H1 (cell line): ENCODE data around the gene PRKN. TPM values are rescaled to one million over a fixed set of nuclear protein-coding genes. Genes with fewer than 3 reads are reported as not detected.
A peak's percentile ranks its signal among the peaks of the same experiment; 100 is the strongest.

Experiments
- CTCF ChIA-PET: fragments of 300-600 bp; sonication (Branson Sonifier 250); formaldehyde crosslinking; loops from one replicate; lab custom pipeline; 2021; ENCODE audit not compliant: partially characterized antibody; lab: Charles Lee
- POLR2A ChIA-PET: fragments of 300-600 bp; sonication (Branson Sonifier 250); formaldehyde crosslinking; loops from one replicate; lab custom pipeline; 2021; ENCODE audit warnings: inconsistent platforms; ENCODE audit not compliant: partially characterized antibody; lab: Charles Lee
- DNase-seq, 2 experiments: peaks; one replicate each; pipeline versions ENCODE4 v3.0.0 to v3.0.0-alpha.2; 2010 to 2022; ENCODE audit warnings: low spot score in 2 of 2, low read depth in 1 of 2, mixed read lengths in 1 of 2
- FAIRE-seq: peaks from 2 replicates; lab custom pipeline; 2011; peaks lifted over from hg19 to GRCh38; lab: Jason Lieb, UNC
- H2AFZ ChIP-seq: 2 replicates; pipeline ENCODE4 v1.8.1; 2012; ENCODE audit warnings: low read length, inconsistent platforms
- H2AK5ac ChIP-seq: 2 replicates; pipeline ENCODE4 v1.6.1; 2013; ENCODE audit warnings: low read depth, low read length
- H2BK120ac ChIP-seq: replicated peaks from 2 replicates; pipeline ENCODE3; 2013; ENCODE audit warnings: low read depth, low read length, inconsistent platforms
- H2BK12ac ChIP-seq: 2 replicates; pipeline ENCODE4 v1.6.1; 2013; ENCODE audit warnings: low read depth, low read length
- H2BK15ac ChIP-seq: 2 replicates; pipeline ENCODE4 v1.6.1; 2013; ENCODE audit warnings: low read length
- H2BK20ac ChIP-seq: 2 replicates; pipeline ENCODE4 v1.6.1; 2013; ENCODE audit warnings: low read length
- H2BK5ac ChIP-seq: 2 replicates; pipeline ENCODE4 v1.6.1; 2013; ENCODE audit warnings: low read depth, low read length
- H3K14ac ChIP-seq: 2 replicates; pipeline ENCODE4 v1.6.1; 2013; ENCODE audit warnings: inconsistent platforms; ENCODE audit not compliant: insufficient read length
- H3K18ac ChIP-seq: 2 replicates; pipeline ENCODE4 v1.6.1; 2013; ENCODE audit warnings: low read length; ENCODE audit errors: extremely low read depth
- H3K23ac ChIP-seq: 2 replicates; pipeline ENCODE4 v1.6.1; 2013; ENCODE audit warnings: inconsistent platforms; ENCODE audit not compliant: insufficient read length
- H3K23me2 ChIP-seq: 2 replicates; pipeline ENCODE4 v1.6.1; 2013; ENCODE audit warnings: low read depth, low read length
- H3K27ac ChIP-seq: 2 replicates; pipeline ENCODE4 v1.6.1; 2011; ENCODE audit warnings: low read depth, low read length, inconsistent platforms
- H3K27me3 ChIP-seq, 4 experiments: replicated peaks in 1 of 4; 1 replicate in 1 of 4; 2 replicates in 3 of 4; pipeline versions ENCODE4 v1.6.1 to v1.8.1; 2011 to 2013; ENCODE audit warnings: low read length in 3 of 4, mild to moderate bottlenecking in 3 of 4, inconsistent platforms in 2 of 4, mixed read lengths in 2 of 4, moderate library complexity in 1 of 4; ENCODE audit not compliant: control insufficient read depth in 3 of 4, insufficient read depth in 3 of 4; ENCODE audit errors: extremely low read depth in 1 of 4
- H3K36me3 ChIP-seq, 4 experiments: 2 replicates each; pipeline versions ENCODE4 v1.6.1 to v1.8.1; 2011 to 2013; ENCODE audit warnings: mild to moderate bottlenecking in 4 of 4, low read length in 3 of 4, moderate library complexity in 2 of 4, control low read depth in 1 of 4, inconsistent platforms in 1 of 4; ENCODE audit not compliant: insufficient read depth in 4 of 4, control insufficient read depth in 2 of 4
- H3K4ac ChIP-seq: replicated peaks from 2 replicates; pipeline ENCODE3; 2013; ENCODE audit warnings: low read length, low read depth, mixed read lengths, inconsistent platforms; ENCODE audit not compliant: insufficient read length
- H3K4me1 ChIP-seq, 4 experiments: replicated peaks in 1 of 4; 1 replicate in 1 of 4; 2 replicates in 3 of 4; pipeline versions ENCODE4 v1.6.1 to v1.8.1; 2011 to 2013; ENCODE audit warnings: low read length in 3 of 4, inconsistent platforms in 2 of 4, mixed read lengths in 1 of 4; ENCODE audit not compliant: insufficient read depth in 4 of 4, control insufficient read depth in 3 of 4
- H3K4me2 ChIP-seq, 2 experiments: 2 replicates each; pipeline versions ENCODE4 v1.6.1 to v1.8.1; 2011 to 2013; ENCODE audit warnings: low read depth in 2 of 2, low read length in 2 of 2, control low read depth in 1 of 2, inconsistent platforms in 1 of 2, mild to moderate bottlenecking in 1 of 2; ENCODE audit not compliant: insufficient read depth in 1 of 2
- H3K4me3 ChIP-seq, 4 experiments: fragments of 200-600, 300-600 bp in 1 of 4; sonication (generic), shearing (Covaris generic), sonication (Bioruptor Twin) in 1 of 4; 2 replicates each; pipeline versions ENCODE4 v1.5.1 to v1.8.1; 2011 to 2016; ENCODE audit warnings: low read length in 4 of 4, low read depth in 3 of 4, control low read depth in 2 of 4, inconsistent platforms in 2 of 4, mild to moderate bottlenecking in 2 of 4, mixed read lengths in 1 of 4, moderate library complexity in 1 of 4; ENCODE audit not compliant: insufficient read depth in 2 of 4; ENCODE audit errors: extremely low read depth in 1 of 4
- H3K56ac ChIP-seq: replicated peaks from 2 replicates; pipeline ENCODE3; 2013; ENCODE audit warnings: low read depth, mild to moderate bottlenecking, mixed read lengths, low read length, inconsistent platforms; ENCODE audit not compliant: insufficient read length
- H3K79me1 ChIP-seq: 2 replicates; pipeline ENCODE4 v1.6.1; 2013; ENCODE audit warnings: low read depth, low read length, control low read depth
- H3K79me2 ChIP-seq, 2 experiments: 2 replicates each; pipeline versions ENCODE4 v1.6.1 to v1.8.1; 2012 to 2013; ENCODE audit warnings: low read length in 2 of 2, mild to moderate bottlenecking in 2 of 2, inconsistent platforms in 1 of 2; ENCODE audit not compliant: insufficient read depth in 2 of 2, control insufficient read depth in 1 of 2
- H3K9ac ChIP-seq, 4 experiments: replicated peaks in 1 of 4; 1 replicate in 1 of 4; 2 replicates in 3 of 4; pipeline versions ENCODE4 v1.6.1 to v1.8.1; 2011 to 2013; ENCODE audit warnings: low read depth in 3 of 4, low read length in 3 of 4, control low read depth in 2 of 4, mild to moderate bottlenecking in 2 of 4, moderate library complexity in 2 of 4, inconsistent platforms in 1 of 4; ENCODE audit errors: extremely low read depth in 1 of 4
- H3K9me3 ChIP-seq, 2 experiments: 2 replicates each; pipeline versions ENCODE4 v1.6.1 to v1.8.1; 2012 to 2013; ENCODE audit warnings: mild to moderate bottlenecking in 2 of 2, moderate library complexity in 2 of 2, control low read depth in 1 of 2, inconsistent platforms in 1 of 2, low read depth in 1 of 2, low read length in 1 of 2, mixed read lengths in 1 of 2; ENCODE audit not compliant: insufficient read depth in 2 of 2
- H4K20me1 ChIP-seq, 2 experiments: replicated peaks in 1 of 2; 2 replicates each; pipeline versions ENCODE3 to v1.8.1; 2011 to 2013; ENCODE audit warnings: inconsistent platforms in 2 of 2, low read length in 2 of 2, mild to moderate bottlenecking in 1 of 2; ENCODE audit not compliant: insufficient read depth in 2 of 2, control insufficient read depth in 1 of 2
- H4K5ac ChIP-seq: 2 replicates; pipeline ENCODE4 v1.6.1; 2013; ENCODE audit warnings: low read length, low read depth, mixed read lengths, inconsistent platforms; ENCODE audit not compliant: insufficient read length
- H4K8ac ChIP-seq: 2 replicates; pipeline ENCODE4 v1.8.0; 2013; ENCODE audit warnings: mild to moderate bottlenecking, moderate library complexity, low read length, inconsistent platforms; ENCODE audit not compliant: insufficient read depth; ENCODE audit errors: extremely low read depth
- H4K91ac ChIP-seq: replicated peaks from 2 replicates; pipeline ENCODE3; 2013; ENCODE audit warnings: low read length, mixed read lengths, inconsistent platforms; ENCODE audit not compliant: insufficient read length
- CTCF ChIP-seq, 3 experiments: IDR thresholded peaks; 1 replicate in 2 of 3; 2 replicates in 1 of 3; pipeline versions ENCODE4 v1.5.1 to v1.6.1; 2011; ENCODE audit warnings: low read length in 3 of 3, mild to moderate bottlenecking in 3 of 3, inconsistent platforms in 2 of 3, low read depth in 1 of 3, moderate library complexity in 1 of 3; ENCODE audit not compliant: insufficient read depth in 1 of 3; ENCODE audit errors: control extremely low read depth in 1 of 3
- EGR1 ChIP-seq: IDR thresholded peaks from 2 replicates; pipeline ENCODE4 v1.6.1; 2011; ENCODE audit warnings: low read depth, low read length, borderline replicate concordance
- WGBS, 2 experiments: shearing (Covaris generic) in 1 of 2; methylation state at CpG; one replicate each; pipeline versions ENCODE4 v1.1.6 to v1.1.7; 2013 to 2015; ENCODE audit warnings: low lambda C conversion rate in 2 of 2, mixed read lengths in 2 of 2, inconsistent platforms in 1 of 2, low coverage in 1 of 2, missing lambda C conversion rate in 1 of 2; ENCODE audit not compliant: insufficient replicate concordance in 2 of 2, insufficient coverage in 1 of 2, insufficient read length in 1 of 2; ENCODE audit errors: extremely low coverage in 1 of 2, missing lambda C conversion rate in 1 of 2; 5-methylcytosine and 5-hydroxymethylcytosine counted together
- polyA plus RNA-seq, 7 experiments: library from polyadenylated mRNA; depleted of rRNA in 3 of 7; stranded (reverse) in 5 of 7; unstranded in 2 of 7; fragments of >200 nt in 5 of 7; fragments of 200-250 nt in 2 of 7; gene quantifications; 1 replicate in 5 of 7; 2 replicates in 1 of 7; 4 replicates in 1 of 7; pipeline versions ENCODE4 v1.2.1 to v1.2.3, GENCODE V29; 2011 to 2013; ENCODE audit warnings: missing spikeins in 2 of 7, mixed read lengths in 2 of 7
- total RNA-seq: library from RNA; stranded (reverse); fragmentation: NEBNext Ultra II Directional; extraction: Animal tissue kit (Norgen Biotek cat#: 25700); gene quantifications from 2 replicates; pipeline ENCODE4 v1.2.1, GENCODE V29; 2021

Gene PRKN
- total and polyA plus RNA-seq, 2 of the 8 experiments (the other 6 are each of a cell fraction or from before 2014, with no cell fraction given) = 0.13 to 0.29 TPM

DNA sequence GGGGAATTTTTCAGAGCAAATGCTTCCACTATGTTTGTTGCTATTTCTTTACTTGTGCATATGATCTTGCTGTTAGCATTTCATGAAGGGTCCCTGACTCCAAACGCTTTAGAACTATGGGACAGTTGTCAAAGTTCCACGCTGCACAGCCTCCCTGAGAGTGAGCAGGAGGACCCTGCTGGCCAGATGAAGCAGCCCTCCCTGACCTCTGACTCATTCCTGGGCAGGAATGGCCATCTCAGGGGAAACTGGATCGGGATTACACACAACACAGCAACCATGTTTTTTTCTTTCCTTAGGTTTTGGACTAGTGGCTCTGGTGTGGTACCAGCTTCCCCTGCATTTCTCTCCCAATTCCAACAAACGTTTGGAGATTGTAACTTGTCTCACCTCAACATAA, 742.9 kb downstream of the PRKN start:
- 90% methylated on average over 4 of the region's 4 CpGs; no CpG with 5 or more reads in 1 of the 2 experiments for WGBS, 2 experiments
- Histone ChIP-seq H3K27ac (no peak overlapping the region), H3K36me3 (no peaks in the 10 kb centered on the region), H3K4ac (no peak overlapping the region), H2AK5ac (no peak overlapping the region), H2BK120ac (no peak overlapping the region), H3K4me1 (no peaks in the 10 kb centered on the region), H3K4me3 (no peak overlapping the region), H3K18ac (no peak overlapping the region), H2AFZ (no peak overlapping the region), H4K20me1 (no peaks in the 10 kb centered on the region), H3K56ac (no peak overlapping the region), H4K8ac (no peak overlapping the region), H4K91ac (no peak overlapping the region), H3K23ac (no peak overlapping the region), H2BK12ac (no peak overlapping the region), H4K5ac (no peak overlapping the region), H3K4me2 (no peak overlapping the region), H3K79me2 (no peaks in the 10 kb centered on the region), H2BK5ac (no peak overlapping the region), H3K14ac (no peak overlapping the region), H3K9ac (no peak overlapping the region), H2BK15ac (no peak overlapping the region), H2BK20ac (no peak overlapping the region), H3K9me3 (no peaks in the 10 kb centered on the region), H3K27me3 (no peaks in the 10 kb centered on the region), H3K23me2 (no peaks in the 10 kb centered on the region), H3K79me1 (no peaks in the 10 kb centered on the region)
- TF ChIP-seq CTCF (IDR thresholded peaks at IDR 0.05; ENCODE audit: control extremely low read depth in 1 of 3, insufficient read depth in 1 of 3, low read depth in 1 of 3, low read length in 3 of 3) (0 out of 4 replicates have a peak, but pooled peaks of 1 of the 3 experiments have one; percentile 2), EGR1 (no peak)
- FAIRE-seq = no peak
- ChIA-PET CTCF (interaction anchor here (0.8 kb wide), 1 partner anchor 155 kb away, joined by 4 read pairs; no protein-coding TSS in a partner anchor), POLR2A (no interaction called here)
- DNase-seq = no peak
